Fibroblast of lung (primary cell): ENCODE results near the gene ZBTB14.

Experiments used
- EZH2 ChIP-seq: IDR thresholded peaks from 2 replicates; pipeline ENCODE4 v1.5.1; 2012; ENCODE audit warnings: low read length, control low read depth, mild to moderate bottlenecking; ENCODE audit errors: missing control alignments
- TF ChIP-seq, protein P1 (sequence below), 2 donors: IDR thresholded peaks in 1 of 2; conservative IDR thresholded peaks in 1 of 2; 1 replicate in 1 of 2; 2 replicates in 1 of 2; pipeline ENCODE4 v1.5.1; 2011 to 2012; ENCODE audit warnings: low read length in 2 of 2, control low read depth in 1 of 2, inconsistent platforms in 1 of 2, low read depth in 1 of 2, mild to moderate bottlenecking in 1 of 2

DNA sequence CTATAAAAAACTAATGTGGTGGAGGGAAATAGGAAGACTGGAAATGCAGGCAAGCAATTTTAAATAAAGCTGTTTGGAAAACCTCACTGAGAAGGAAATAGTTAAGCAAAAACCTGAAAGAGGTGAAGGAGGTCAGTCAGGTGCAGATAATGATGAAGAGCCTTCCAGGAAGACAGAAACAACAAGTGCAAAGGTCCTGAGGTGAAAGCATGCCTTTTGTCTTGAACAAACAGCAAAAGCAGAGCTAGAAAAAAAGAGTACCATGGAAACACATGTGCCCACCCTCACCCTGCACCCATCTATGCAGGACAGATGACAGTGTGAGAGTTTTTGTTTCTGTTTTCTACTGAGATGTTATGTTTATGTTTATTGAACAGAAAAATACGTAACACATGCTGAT, 8.1 kb upstream of the ZBTB14 start:
- TF ChIP-seq, protein P1, sequence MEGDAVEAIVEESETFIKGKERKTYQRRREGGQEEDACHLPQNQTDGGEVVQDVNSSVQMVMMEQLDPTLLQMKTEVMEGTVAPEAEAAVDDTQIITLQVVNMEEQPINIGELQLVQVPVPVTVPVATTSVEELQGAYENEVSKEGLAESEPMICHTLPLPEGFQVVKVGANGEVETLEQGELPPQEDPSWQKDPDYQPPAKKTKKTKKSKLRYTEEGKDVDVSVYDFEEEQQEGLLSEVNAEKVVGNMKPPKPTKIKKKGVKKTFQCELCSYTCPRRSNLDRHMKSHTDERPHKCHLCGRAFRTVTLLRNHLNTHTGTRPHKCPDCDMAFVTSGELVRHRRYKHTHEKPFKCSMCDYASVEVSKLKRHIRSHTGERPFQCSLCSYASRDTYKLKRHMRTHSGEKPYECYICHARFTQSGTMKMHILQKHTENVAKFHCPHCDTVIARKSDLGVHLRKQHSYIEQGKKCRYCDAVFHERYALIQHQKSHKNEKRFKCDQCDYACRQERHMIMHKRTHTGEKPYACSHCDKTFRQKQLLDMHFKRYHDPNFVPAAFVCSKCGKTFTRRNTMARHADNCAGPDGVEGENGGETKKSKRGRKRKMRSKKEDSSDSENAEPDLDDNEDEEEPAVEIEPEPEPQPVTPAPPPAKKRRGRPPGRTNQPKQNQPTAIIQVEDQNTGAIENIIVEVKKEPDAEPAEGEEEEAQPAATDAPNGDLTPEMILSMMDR (conservative IDR thresholded peaks at IDR 0.05 in 1 of 2, IDR thresholded peaks at IDR 0.05 in 1 of 2; ENCODE audit: low read depth in 1 of 2, low read length in 2 of 2): no peak
- TF ChIP-seq EZH2: no peak
